NT2/D1 (cell line): ENCODE data around the gene WDR35.

Experiments used
- DNase-seq: peaks from one replicate; pipeline ENCODE4 v3.0.0-alpha.2; 2011; ENCODE audit warnings: low read depth, low spot score
- H3K27me3 ChIP-seq: 2 replicates; pipeline ENCODE4 v1.6.0; 2011; ENCODE audit warnings: mild to moderate bottlenecking; ENCODE audit not compliant: insufficient read length, insufficient read depth
- H3K36me3 ChIP-seq: 2 replicates; pipeline ENCODE4 v1.6.1; 2011; ENCODE audit warnings: mild to moderate bottlenecking, low read length, mixed read lengths; ENCODE audit not compliant: insufficient read depth, insufficient read length
- H3K4me1 ChIP-seq: 2 replicates; pipeline ENCODE4 v1.5.1; 2011; ENCODE audit not compliant: insufficient read depth, insufficient read length
- H3K4me3 ChIP-seq: 2 replicates; pipeline ENCODE4 v1.5.1; 2011; ENCODE audit warnings: low read depth; ENCODE audit not compliant: insufficient read length
- H3K9ac ChIP-seq: 2 replicates; pipeline ENCODE4 v1.6.0; 2011; ENCODE audit warnings: low read depth; ENCODE audit not compliant: insufficient read length
- H3K9me3 ChIP-seq: 2 replicates; pipeline ENCODE4 v1.5.1; 2011; ENCODE audit warnings: mild to moderate bottlenecking, low read length; ENCODE audit not compliant: insufficient read depth
- SUZ12 ChIP-seq: IDR thresholded peaks from 2 replicates; pipeline ENCODE4 v1.6.1; 2011; ENCODE audit not compliant: insufficient read length, insufficient read depth; ENCODE audit errors: extremely low read depth
- YY1 ChIP-seq: IDR thresholded peaks from 2 replicates; pipeline ENCODE4 v1.6.1; 2011; ENCODE audit not compliant: insufficient read length, insufficient read depth
- ZNF274 ChIP-seq: IDR thresholded peaks from 2 replicates; pipeline ENCODE4 v1.6.1; 2011; ENCODE audit warnings: mild to moderate bottlenecking, low read depth, low read length

The WDR35 gene

DNA sequence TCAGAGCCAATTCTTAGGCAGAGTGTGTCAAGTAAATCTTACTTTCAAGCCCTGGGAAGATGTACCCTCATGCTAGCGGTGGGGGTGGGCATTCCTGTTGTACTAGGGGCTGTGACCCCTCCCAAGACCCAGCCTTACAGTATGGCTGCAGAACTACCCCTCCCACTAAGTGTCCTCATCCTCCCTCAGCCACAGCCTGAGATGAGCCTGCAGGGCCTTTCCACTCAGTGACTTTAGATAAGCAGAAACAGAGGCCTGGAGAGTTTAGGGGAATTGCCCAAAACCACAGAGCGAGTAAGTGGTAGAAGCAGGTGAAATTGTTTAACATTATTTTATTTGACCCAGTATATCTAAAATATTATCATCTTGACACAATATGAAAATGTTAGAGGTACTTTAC is 124.8 kb downstream of the WDR35 start:
- Histone ChIP-seq H3K27me3 (peaks cover 25% of the 10 kb centered on the region), H3K9ac (no peak overlapping the region), H3K36me3 (no peaks in the 10 kb centered on the region), H3K4me1 (no peaks in the 10 kb centered on the region), H3K4me3 (no peak overlapping the region), H3K9me3 (no peaks in the 10 kb centered on the region)
- DNase-seq = no peak
- TF ChIP-seq SUZ12 (no peak), YY1 (no peak), ZNF274 (no peak)

DNA sequence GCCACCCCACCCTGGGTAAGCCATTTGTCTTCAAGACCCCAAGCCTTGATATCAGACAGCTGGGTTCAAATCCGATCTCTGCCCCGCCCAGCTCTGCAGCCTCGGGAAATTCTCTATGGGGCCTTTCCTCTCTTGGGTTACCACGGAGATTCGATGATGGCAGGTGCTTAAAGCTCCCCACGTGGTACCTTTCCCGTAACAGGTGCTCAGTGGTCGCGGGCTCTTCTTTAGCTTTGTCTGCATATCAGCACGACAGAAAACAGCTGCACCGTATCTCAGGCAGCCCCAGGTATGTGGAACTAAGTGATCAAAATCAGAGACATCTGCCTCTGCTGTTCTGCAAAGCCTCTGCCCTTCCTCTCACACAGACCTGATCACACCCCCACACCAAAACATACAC is 125.5 kb downstream of the WDR35 start:
- TF ChIP-seq YY1 (no peak), SUZ12 (no peak), ZNF274 (no peak)
- DNase-seq = no peak
- Histone ChIP-seq H3K9me3 (no peaks in the 10 kb centered on the region), H3K9ac (no peak overlapping the region), H3K27me3 (peaks cover 19% of the 10 kb centered on the region), H3K4me3 (no peak overlapping the region), H3K36me3 (no peaks in the 10 kb centered on the region), H3K4me1 (no peaks in the 10 kb centered on the region)

DNA sequence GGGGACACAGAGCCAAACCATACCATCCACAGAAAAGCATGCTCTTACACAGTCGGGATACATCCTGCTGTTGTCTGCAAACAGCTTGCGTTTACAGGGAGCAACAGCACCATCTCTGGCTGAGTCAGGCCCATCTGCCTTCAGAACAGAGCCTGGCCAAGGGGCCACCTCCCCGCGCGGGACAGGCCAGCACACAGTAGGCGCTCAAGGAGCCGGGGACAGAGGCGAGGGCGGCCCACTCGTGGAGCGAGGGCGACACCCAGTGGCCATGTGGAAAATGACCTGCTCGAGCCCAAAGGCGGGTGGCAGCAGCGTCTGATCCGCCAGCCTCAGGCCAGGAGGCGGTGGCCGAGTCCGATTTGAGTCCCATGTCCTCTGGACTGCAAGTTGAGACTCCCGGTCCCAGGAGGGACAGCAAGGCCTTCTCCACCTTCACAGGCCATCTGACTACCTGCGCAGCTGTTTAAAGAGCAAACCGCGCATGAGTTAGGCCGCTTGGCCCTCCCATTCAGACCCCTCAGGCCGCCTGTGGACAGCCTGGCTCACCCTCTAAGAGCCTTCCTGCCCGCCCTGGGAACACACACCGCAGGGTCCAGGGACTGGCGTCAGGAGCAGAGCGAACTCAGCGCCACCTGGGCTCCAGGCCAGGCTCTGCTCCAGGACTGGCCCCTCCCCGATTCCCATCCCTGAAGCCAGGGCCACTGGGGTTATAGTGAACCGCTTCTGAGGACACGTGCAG is 126.4 kb downstream of the WDR35 start:
- no peak for TF ChIP-seq ZNF274
- no peak for TF ChIP-seq YY1
- no peak for TF ChIP-seq SUZ12
- peak overlapping the region; percentile 61 for H3K9ac ChIP-seq
- DNase-seq = peak; percentile 52
- H3K36me3 ChIP-seq = no peaks in the 10 kb centered on the region
- no peaks in the 10 kb centered on the region for H3K9me3 ChIP-seq
- no peaks in the 10 kb centered on the region for H3K4me1 ChIP-seq
- H3K4me3 ChIP-seq = peak overlapping the region; percentile 6
- peaks cover 10% of the 10 kb centered on the region for H3K27me3 ChIP-seq

DNA sequence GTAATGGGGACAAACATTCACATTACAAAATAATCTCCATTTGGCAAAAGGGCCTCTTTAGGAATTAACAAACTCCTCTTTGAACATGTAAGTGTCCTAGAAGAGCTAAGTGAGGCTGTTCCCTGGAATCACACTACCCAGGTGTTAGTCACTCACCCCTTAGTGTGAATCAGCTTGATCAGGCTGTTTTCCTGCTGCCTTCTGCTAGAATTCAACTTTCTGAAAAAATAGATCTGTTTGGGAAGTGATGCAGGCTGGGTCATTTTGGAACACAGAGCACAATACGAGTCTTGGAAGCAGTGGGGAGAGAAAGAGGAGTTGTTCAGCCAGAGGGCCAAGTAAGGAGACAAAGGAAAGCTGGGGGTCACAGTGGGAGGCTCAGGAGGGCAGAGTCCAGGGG is 128.1 kb downstream of the WDR35 start:
- Histone ChIP-seq H3K27me3 (no peaks in the 10 kb centered on the region), H3K4me3 (no peak overlapping the region), H3K9ac (no peak overlapping the region), H3K36me3 (no peaks in the 10 kb centered on the region), H3K4me1 (no peaks in the 10 kb centered on the region), H3K9me3 (no peaks in the 10 kb centered on the region)
- TF ChIP-seq YY1 (no peak), SUZ12 (no peak), ZNF274 (no peak)
- DNase-seq = no peak
